ENCODE results near the gene OR6S1. TPM values are rescaled to one million over a fixed set of nuclear protein-coding genes. Genes with fewer than 3 reads are reported as not detected.
"Not testable (repeated sequence)": the region's sequence is repeated elsewhere in the genome, so short reads cannot be mapped to it uniquely, and the experiment has no call there.

Gene OR6S1
- total and polyA plus RNA-seq, 4 donors = not detected

GRCh38 chr14:20595726-20596125 lies 45.8 kb downstream of the OR6S1 start:
- 95% methylated on average over 3 of the region's 3 CpGs for WGBS
- H3K27me3 ChIP-seq (ENCODE audit: control insufficient read depth in 4 of 4, insufficient read depth in 4 of 4, low read length in 3 of 4); H3K4me1 ChIP-seq (ENCODE audit: control insufficient read depth in 4 of 4, insufficient read depth in 4 of 4, low read length in 3 of 4); H3K9me3 ChIP-seq (ENCODE audit: control insufficient read depth in 4 of 4, low read length in 3 of 4); DNase-seq (ENCODE audit: low spot score); H3K4me3 ChIP-seq (ENCODE audit: low read depth in 1 of 3, low read length in 3 of 3); H3K27ac ChIP-seq (ENCODE audit: low read depth in 1 of 2, low read length in 2 of 2); H3K36me3 ChIP-seq (ENCODE audit: control insufficient read depth in 4 of 4, insufficient read depth in 3 of 4, low read depth in 1 of 4, low read length in 3 of 4); H3K9ac ChIP-seq (ENCODE audit: low read depth in 1 of 2, low read length in 2 of 2): not testable (repeated sequence)

DNA sequence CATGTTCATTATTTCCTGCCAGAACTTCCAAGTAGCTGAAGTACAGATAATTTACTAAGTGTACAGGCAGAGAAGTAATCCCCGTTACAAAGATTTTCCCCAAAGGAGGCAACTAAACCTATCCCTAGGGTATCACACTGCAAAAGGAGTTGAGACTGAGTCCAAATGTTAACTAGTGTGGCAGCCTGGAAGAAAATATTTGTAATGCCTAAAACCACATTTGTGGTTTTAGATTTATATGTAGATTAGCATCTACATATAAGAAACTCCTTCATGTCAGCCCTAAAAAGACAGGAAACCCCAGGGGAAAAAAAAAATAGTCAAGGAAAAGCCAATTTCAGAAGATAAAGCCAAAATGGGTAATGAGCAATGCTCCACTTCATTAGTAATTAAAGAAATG lies 48.9 kb downstream of the OR6S1 start:
- Histone ChIP-seq H3K27me3 (ENCODE audit: control insufficient read depth in 4 of 4, insufficient read depth in 4 of 4, low read length in 3 of 4) (peaks cover 0 to 3% (median 0%) of the 10 kb centered on the region in 4 donors), H3K27ac (ENCODE audit: low read depth in 1 of 2, low read length in 2 of 2) (no peak overlapping the region), H3K4me3 (ENCODE audit: low read depth in 1 of 3, low read length in 3 of 3) (no peak overlapping the region), H3K9me3 (ENCODE audit: control insufficient read depth in 4 of 4, low read length in 3 of 4) (no peaks in the 10 kb centered on the region), H3K9ac (ENCODE audit: low read depth in 1 of 2, low read length in 2 of 2) (no peak overlapping the region), H3K4me1 (ENCODE audit: control insufficient read depth in 4 of 4, insufficient read depth in 4 of 4, low read length in 3 of 4) (no peaks in the 10 kb centered on the region), H3K36me3 (ENCODE audit: control insufficient read depth in 4 of 4, insufficient read depth in 3 of 4, low read depth in 1 of 4, low read length in 3 of 4) (no peaks in the 10 kb centered on the region)
- no peak for DNase-seq (ENCODE audit: low spot score)
- TF ChIP-seq, protein P1, sequence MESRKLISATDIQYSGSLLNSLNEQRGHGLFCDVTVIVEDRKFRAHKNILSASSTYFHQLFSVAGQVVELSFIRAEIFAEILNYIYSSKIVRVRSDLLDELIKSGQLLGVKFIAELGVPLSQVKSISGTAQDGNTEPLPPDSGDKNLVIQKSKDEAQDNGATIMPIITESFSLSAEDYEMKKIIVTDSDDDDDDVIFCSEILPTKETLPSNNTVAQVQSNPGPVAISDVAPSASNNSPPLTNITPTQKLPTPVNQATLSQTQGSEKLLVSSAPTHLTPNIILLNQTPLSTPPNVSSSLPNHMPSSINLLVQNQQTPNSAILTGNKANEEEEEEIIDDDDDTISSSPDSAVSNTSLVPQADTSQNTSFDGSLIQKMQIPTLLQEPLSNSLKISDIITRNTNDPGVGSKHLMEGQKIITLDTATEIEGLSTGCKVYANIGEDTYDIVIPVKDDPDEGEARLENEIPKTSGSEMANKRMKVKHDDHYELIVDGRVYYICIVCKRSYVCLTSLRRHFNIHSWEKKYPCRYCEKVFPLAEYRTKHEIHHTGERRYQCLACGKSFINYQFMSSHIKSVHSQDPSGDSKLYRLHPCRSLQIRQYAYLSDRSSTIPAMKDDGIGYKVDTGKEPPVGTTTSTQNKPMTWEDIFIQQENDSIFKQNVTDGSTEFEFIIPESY (IDR thresholded peaks at IDR 0.05) = no peak
- TF ChIP-seq TAF1 (conservative IDR thresholded peaks at IDR 0.05) (no peak), HNF4G (IDR thresholded peaks at IDR 0.05) (no peak), CTCF (IDR thresholded peaks at IDR 0.05; ENCODE audit: low read depth, low read length, missing input control) (no peak), YY1 (IDR thresholded peaks at IDR 0.05) (no peak), JUND (IDR thresholded peaks at IDR 0.05) (no peak)
- TF ChIP-seq, protein P2, sequence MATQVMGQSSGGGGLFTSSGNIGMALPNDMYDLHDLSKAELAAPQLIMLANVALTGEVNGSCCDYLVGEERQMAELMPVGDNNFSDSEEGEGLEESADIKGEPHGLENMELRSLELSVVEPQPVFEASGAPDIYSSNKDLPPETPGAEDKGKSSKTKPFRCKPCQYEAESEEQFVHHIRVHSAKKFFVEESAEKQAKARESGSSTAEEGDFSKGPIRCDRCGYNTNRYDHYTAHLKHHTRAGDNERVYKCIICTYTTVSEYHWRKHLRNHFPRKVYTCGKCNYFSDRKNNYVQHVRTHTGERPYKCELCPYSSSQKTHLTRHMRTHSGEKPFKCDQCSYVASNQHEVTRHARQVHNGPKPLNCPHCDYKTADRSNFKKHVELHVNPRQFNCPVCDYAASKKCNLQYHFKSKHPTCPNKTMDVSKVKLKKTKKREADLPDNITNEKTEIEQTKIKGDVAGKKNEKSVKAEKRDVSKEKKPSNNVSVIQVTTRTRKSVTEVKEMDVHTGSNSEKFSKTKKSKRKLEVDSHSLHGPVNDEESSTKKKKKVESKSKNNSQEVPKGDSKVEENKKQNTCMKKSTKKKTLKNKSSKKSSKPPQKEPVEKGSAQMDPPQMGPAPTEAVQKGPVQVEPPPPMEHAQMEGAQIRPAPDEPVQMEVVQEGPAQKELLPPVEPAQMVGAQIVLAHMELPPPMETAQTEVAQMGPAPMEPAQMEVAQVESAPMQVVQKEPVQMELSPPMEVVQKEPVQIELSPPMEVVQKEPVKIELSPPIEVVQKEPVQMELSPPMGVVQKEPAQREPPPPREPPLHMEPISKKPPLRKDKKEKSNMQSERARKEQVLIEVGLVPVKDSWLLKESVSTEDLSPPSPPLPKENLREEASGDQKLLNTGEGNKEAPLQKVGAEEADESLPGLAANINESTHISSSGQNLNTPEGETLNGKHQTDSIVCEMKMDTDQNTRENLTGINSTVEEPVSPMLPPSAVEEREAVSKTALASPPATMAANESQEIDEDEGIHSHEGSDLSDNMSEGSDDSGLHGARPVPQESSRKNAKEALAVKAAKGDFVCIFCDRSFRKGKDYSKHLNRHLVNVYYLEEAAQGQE (IDR thresholded peaks at IDR 0.05) = no peak
- TF ChIP-seq, protein P3, sequence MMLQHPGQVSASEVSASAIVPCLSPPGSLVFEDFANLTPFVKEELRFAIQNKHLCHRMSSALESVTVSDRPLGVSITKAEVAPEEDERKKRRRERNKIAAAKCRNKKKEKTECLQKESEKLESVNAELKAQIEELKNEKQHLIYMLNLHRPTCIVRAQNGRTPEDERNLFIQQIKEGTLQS (IDR thresholded peaks at IDR 0.05) = no peak
- WGBS = 79% methylated on average over 1 of the region's 1 CpG

GRCh38 chr14:20591235-20591634 lies 50.3 kb downstream of the OR6S1 start, which contains the start of gene RNASE12:
Gene RNASE12 (minus strand): TSS chr14:20591376. CDS start chr14:20590723, 653 bp downstream.
- no peak within 1 kb of the TSS for H3K4me3 ChIP-seq (ENCODE audit: low read depth in 1 of 3, low read length in 3 of 3)
- peaks cover 0 to 3% (median 0%) of the 10 kb centered on the region in 4 donors for H3K27me3 ChIP-seq (ENCODE audit: control insufficient read depth in 4 of 4, insufficient read depth in 4 of 4, low read length in 3 of 4)
- H3K9me3 ChIP-seq (ENCODE audit: control insufficient read depth in 4 of 4, low read length in 3 of 4) = no peaks in the 10 kb centered on the region
- no peaks in the 10 kb centered on the region for H3K4me1 ChIP-seq (ENCODE audit: control insufficient read depth in 4 of 4, insufficient read depth in 4 of 4, low read length in 3 of 4)
- 82% methylated on average over 4 of the region's 4 CpGs for WGBS
- no peak within 1 kb of the TSS for H3K9ac ChIP-seq (ENCODE audit: low read depth in 1 of 2, low read length in 2 of 2)
- no peaks in the 10 kb centered on the region for H3K36me3 ChIP-seq (ENCODE audit: control insufficient read depth in 4 of 4, insufficient read depth in 3 of 4, low read depth in 1 of 4, low read length in 3 of 4)
- no peak for DNase-seq (ENCODE audit: low spot score)
- H3K27ac ChIP-seq (ENCODE audit: low read depth in 1 of 2, low read length in 2 of 2) = no peak within 1 kb of the TSS
- no peak for TF ChIP-seq SP1 (IDR thresholded peaks at IDR 0.05)
- TF ChIP-seq HNF4A (conservative IDR thresholded peaks at IDR 0.05) = no peak
- TF ChIP-seq, protein P3 (IDR thresholded peaks at IDR 0.05) = no peak
- TF ChIP-seq, protein P1 (IDR thresholded peaks at IDR 0.05) = no peak
- no peak for TF ChIP-seq GABPA (IDR thresholded peaks at IDR 0.05 in 1 of 2, conservative IDR thresholded peaks at IDR 0.05 in 1 of 2)
- no peak for TF ChIP-seq FOXA2 (IDR thresholded peaks at IDR 0.05)
- TF ChIP-seq, protein P4, sequence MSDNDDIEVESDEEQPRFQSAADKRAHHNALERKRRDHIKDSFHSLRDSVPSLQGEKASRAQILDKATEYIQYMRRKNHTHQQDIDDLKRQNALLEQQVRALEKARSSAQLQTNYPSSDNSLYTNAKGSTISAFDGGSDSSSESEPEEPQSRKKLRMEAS (IDR thresholded peaks at IDR 0.05) = no peak
- TF ChIP-seq RXRA (IDR thresholded peaks at IDR 0.05) = no peak
